22Rv1 (cell line): ENCODE results near the gene PLCB4.

Experiments used
- CTCF ChIP-seq: fragments of 450-650 bp; IDR thresholded peaks from 2 replicates; pipeline ENCODE4 v1.5.1; 2017; ENCODE audit warnings: mild to moderate bottlenecking
- ZFX ChIP-seq: fragments of 450-650 bp; IDR thresholded peaks from 2 replicates; pipeline ENCODE4 v1.6.1; 2017; ENCODE audit warnings: antibody characterized with exemption, borderline replicate concordance

- TF ChIP-seq CTCF, result no peak
- no peak for TF ChIP-seq ZFX
Observed at GRCh38 chr20:9211016-9211760, 142.3 kb downstream of the PLCB4 start.
